Dendritic cell treated with granulocyte-macrophage colony-stimulating factor and Interleukin-4, amounts not matched to agents 40 ng/mL and 50 ng/mL, for 4 days (primary cell): Measurements from ENCODE around the gene CST5.
"Not testable (repeated sequence)": the region's sequence is repeated elsewhere in the genome, so short reads cannot be mapped to it uniquely, and the experiment has no call there.

Experiments
- H3K27ac Mint-ChIP-seq: one replicate; pipeline ENCODE4 v1.8.0; 2022; ENCODE audit warnings: mild to moderate bottlenecking, mixed read lengths
- H3K27me3 Mint-ChIP-seq: one replicate; pipeline ENCODE4 v1.8.0; 2022; ENCODE audit warnings: mild to moderate bottlenecking, mixed read lengths
- H3K36me3 Mint-ChIP-seq: one replicate; pipeline ENCODE4 v1.8.0; 2022; ENCODE audit warnings: low read depth, mixed read lengths
- H3K4me1 Mint-ChIP-seq: one replicate; pipeline ENCODE4 v1.8.0; 2022; ENCODE audit warnings: low read depth, mixed read lengths
- H3K4me3 Mint-ChIP-seq: one replicate; pipeline ENCODE4 v1.8.0; 2022; ENCODE audit warnings: mild to moderate bottlenecking, moderate library complexity, mixed read lengths
- H3K9me3 Mint-ChIP-seq: one replicate; pipeline ENCODE4 v1.8.0; 2022; ENCODE audit warnings: mixed read lengths
- intact Hi-C: fragments of 100-400 bp; cut with micrococcal nuclease; formaldehyde crosslinking; loops from one replicate; pipeline ENCODE4 v1.15.0; 2022

The CST5 gene

GRCh38 chr20:23856736-23857135, 22.8 kb downstream of the CST5 start:
- H3K4me3 Mint-ChIP-seq: no peak overlapping the region
- no peak overlapping the region for H3K27ac Mint-ChIP-seq
- H3K4me1 Mint-ChIP-seq: no peaks in the 10 kb centered on the region
- intact Hi-C loops: no loop called here
- H3K36me3 Mint-ChIP-seq: no peaks in the 10 kb centered on the region
- H3K27me3 Mint-ChIP-seq: no peaks in the 10 kb centered on the region
- H3K9me3 Mint-ChIP-seq: no peaks in the 10 kb centered on the region

- Mint-ChIP-seq H3K36me3 (no peaks in the 10 kb centered on the region), H3K9me3 (no peaks in the 10 kb centered on the region), H3K4me1 (no peaks in the 10 kb centered on the region), H3K27me3 (no peaks in the 10 kb centered on the region), H3K27ac (no peak overlapping the region), H3K4me3 (no peak overlapping the region)
- intact Hi-C loops: no loop called here
Measured at GRCh38 chr20:23856226-23856625, 23.3 kb downstream of the CST5 start.

DNA sequence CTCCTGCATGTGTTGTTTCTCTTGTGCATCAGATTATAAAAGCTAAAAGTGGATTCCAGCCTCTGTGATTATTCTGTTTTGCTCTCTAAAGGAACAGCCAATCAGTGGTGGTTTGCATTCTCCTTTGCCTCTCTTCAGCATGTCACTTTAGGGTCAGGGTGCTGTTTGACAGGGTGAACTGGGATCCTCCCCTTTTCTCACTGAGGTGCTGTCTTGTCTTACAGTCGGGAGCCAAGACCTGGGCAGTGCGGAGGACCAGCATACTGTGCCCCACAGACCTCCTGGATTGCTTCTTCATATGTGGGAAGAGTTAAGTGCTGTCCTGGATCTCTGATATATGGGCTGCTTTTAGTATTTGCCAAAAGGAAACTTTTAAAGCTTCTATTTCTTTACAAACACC, 37.9 kb downstream of the CST5 start:
- Mint-ChIP-seq H3K4me1 (no peaks in the 10 kb centered on the region), H3K9me3 (no peaks in the 10 kb centered on the region), H3K27ac (no peak overlapping the region), H3K27me3 (peaks cover 2% of the 10 kb centered on the region), H3K36me3 (no peaks in the 10 kb centered on the region), H3K4me3 (no peak overlapping the region)
- intact Hi-C loops: no loop called here

GRCh38 chr20:23835716-23836115, 43.8 kb downstream of the CST5 start:
- H3K4me3 Mint-ChIP-seq: no peak overlapping the region
- H3K4me1 Mint-ChIP-seq: no peaks in the 10 kb centered on the region
- H3K27ac Mint-ChIP-seq: no peak overlapping the region
- no peaks in the 10 kb centered on the region for H3K9me3 Mint-ChIP-seq
- intact Hi-C loops: no loop called here
- peaks cover 4% of the 10 kb centered on the region for H3K27me3 Mint-ChIP-seq
- no peaks in the 10 kb centered on the region for H3K36me3 Mint-ChIP-seq

DNA sequence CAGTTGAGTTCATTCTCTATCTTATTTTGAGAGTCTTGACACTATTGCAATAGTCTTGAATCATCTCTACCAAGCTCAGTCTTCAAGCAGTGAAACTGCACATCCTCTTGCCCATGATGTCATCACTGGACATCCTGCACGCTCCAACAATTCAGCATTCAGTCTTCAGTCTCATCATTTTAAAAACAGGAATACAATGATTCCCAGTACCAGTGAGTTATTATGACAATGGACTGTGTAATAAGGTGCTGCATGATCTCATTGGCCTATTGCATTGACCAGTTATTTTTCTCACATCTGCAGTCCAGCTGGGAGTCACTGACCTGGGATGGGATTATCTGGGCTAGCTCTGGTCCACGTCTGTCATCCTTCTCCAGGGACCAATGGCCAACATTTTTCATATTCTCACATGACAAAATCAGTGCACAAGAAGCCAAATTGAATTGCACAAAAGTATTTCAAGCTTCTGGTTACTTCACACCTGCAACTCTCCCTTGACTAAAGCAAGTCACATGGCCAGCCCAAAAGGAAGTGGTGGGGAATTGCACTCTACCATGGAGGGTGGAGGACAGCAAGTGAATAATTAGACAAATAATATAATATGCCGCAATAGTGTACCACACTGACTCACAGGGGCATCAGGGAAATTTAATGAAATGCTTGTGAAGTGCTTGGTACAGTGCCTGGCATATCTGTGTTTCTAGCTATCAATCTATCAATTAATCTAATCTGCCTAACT, 46.6 kb downstream of the CST5 start:
- Mint-ChIP-seq H3K36me3 (no peaks in the 10 kb centered on the region), H3K9me3 (no peaks in the 10 kb centered on the region), H3K4me1 (no peaks in the 10 kb centered on the region), H3K27me3 (peaks cover 1% of the 10 kb centered on the region), H3K27ac (no peak overlapping the region), H3K4me3 (no peak overlapping the region)
- intact Hi-C loops: no loop called here

- H3K4me3 Mint-ChIP-seq, H3K4me1 Mint-ChIP-seq, H3K27me3 Mint-ChIP-seq, H3K27ac Mint-ChIP-seq, H3K36me3 Mint-ChIP-seq, intact Hi-C loops, H3K9me3 Mint-ChIP-seq: not testable (repeated sequence)
Measured at GRCh38 chr20:23831961-23832360, 47.6 kb downstream of the CST5 start.

GRCh38 chr20:23826541-23827021, 53.0 kb downstream of the CST5 start, which contains the start of gene CST2:
TSS of gene CST2 (minus strand) at chr20:23826729. CDS start at chr20:23826660, 69 bp downstream.
- Mint-ChIP-seq H3K9me3 (no peaks in the 10 kb centered on the region), H3K4me1 (no peaks in the 10 kb centered on the region), H3K27me3 (no peaks in the 10 kb centered on the region), H3K36me3 (no peaks in the 10 kb centered on the region), H3K27ac (no peak within 1 kb of the TSS), H3K4me3 (no peak within 1 kb of the TSS)
- intact Hi-C loops: no loop called here
